HG03139 (cell line): ENCODE results near the gene CCDC185.

Source experiments
- ATAC-seq: cut with Tn5 transposase; IDR thresholded peaks from one replicate; pipeline ENCODE4 v1.9.1; 2021; ENCODE audit not compliant: unreplicated experiment

The CCDC185 gene

GRCh38 chr1:223429313-223429731 is 36.1 kb downstream of the CCDC185 start:
- no peak for ATAC-seq

GRCh38 chr1:223429821-223430220 is 36.6 kb downstream of the CCDC185 start:
- no peak for ATAC-seq

GRCh38 chr1:223430236-223430635 is 37.0 kb downstream of the CCDC185 start:
- no peak for ATAC-seq

GRCh38 chr1:223437151-223437550 is 43.9 kb downstream of the CCDC185 start:
- ATAC-seq, result no peak

GRCh38 chr1:223443397-223443796 is 50.2 kb downstream of the CCDC185 start:
- ATAC-seq, result no peak

GRCh38 chr1:223444411-223444810 is 51.2 kb downstream of the CCDC185 start:
- ATAC-seq, result no peak
